Smooth muscle cell (in vitro differentiated cells): ENCODE data around the gene SLC16A11. TPM values are rescaled to one million over a fixed set of nuclear protein-coding genes. Genes with fewer than 3 reads are reported as not detected.
"Not testable (repeated sequence)": the region's sequence is repeated elsewhere in the genome, so short reads cannot be mapped to it uniquely, and the experiment has no call there.

Experiments
- DNase-seq: peaks from one replicate; lab custom pipeline; 2025; ENCODE audit not compliant: unreplicated experiment; lab: John Stamatoyannopoulos, UW
- H2AFZ ChIP-seq: fragments of 200-600 bp; sonication (generic); 2 replicates; pipeline ENCODE4 v1.6.0; 2016; ENCODE audit warnings: antibody characterized with exemption, low read depth, mild to moderate bottlenecking
- H3F3A ChIP-seq: fragments of 200-600 bp; sonication (generic); 2 replicates; pipeline ENCODE4 v1.6.0; 2017; ENCODE audit warnings: antibody characterized with exemption, low read depth
- H3K27ac ChIP-seq: fragments of 200-600 bp; sonication (generic); 2 replicates; pipeline ENCODE4 v1.5.1; 2016; ENCODE audit warnings: low read depth, mild to moderate bottlenecking
- H3K27me3 ChIP-seq: fragments of 200-600 bp; sonication (generic); 2 replicates; pipeline ENCODE4 v1.6.1; 2016; ENCODE audit warnings: low read depth, mild to moderate bottlenecking
- H3K36me3 ChIP-seq: fragments of 200-600 bp; sonication (generic); 2 replicates; pipeline ENCODE4 v1.5.1; 2016; ENCODE audit warnings: low read depth
- H3K4me1 ChIP-seq: fragments of 200-600 bp; sonication (generic); 2 replicates; pipeline ENCODE4 v1.5.1; 2016; ENCODE audit warnings: low read depth
- H3K4me2 ChIP-seq: fragments of 200-600 bp; sonication (generic); 2 replicates; pipeline ENCODE4 v1.6.0; 2016; ENCODE audit warnings: mild to moderate bottlenecking
- H3K4me3 ChIP-seq: fragments of 200-600 bp; sonication (generic); 2 replicates; pipeline ENCODE4 v1.5.1; 2016; ENCODE audit warnings: mild to moderate bottlenecking
- H3K79me2 ChIP-seq: fragments of 200-600 bp; sonication (generic); 2 replicates; pipeline ENCODE4 v1.6.0; 2016; ENCODE audit warnings: low read depth, mild to moderate bottlenecking
- H3K9ac ChIP-seq: fragments of 200-600 bp; sonication (generic); 2 replicates; pipeline ENCODE4 v1.6.0; 2016; ENCODE audit warnings: low read depth
- H3K9me3 ChIP-seq: fragments of 200-600 bp; sonication (generic); replicated peaks from 2 replicates; pipeline ENCODE4 v1.5.1; 2016; ENCODE audit warnings: low read depth
- H4K20me1 ChIP-seq: fragments of 200-600 bp; sonication (generic); 2 replicates; pipeline ENCODE4 v1.6.0; 2016; ENCODE audit warnings: low read depth
- CTCF ChIP-seq: fragments of 200-600 bp; sonication (generic); IDR thresholded peaks from 2 replicates; pipeline ENCODE4 v1.5.1; 2017; ENCODE audit warnings: borderline replicate concordance, mild to moderate bottlenecking, antibody characterized with exemption; ENCODE audit not compliant: insufficient read depth, poor library complexity, severe bottlenecking
- WGBS: methylation state at CpG from one replicate; pipeline ENCODE4 v1.1.7; 2016; ENCODE audit warnings: low lambda C conversion rate; 5-methylcytosine and 5-hydroxymethylcytosine counted together
- polyA plus RNA-seq: library from polyadenylated mRNA; unstranded; fragments of >200 nt; fragmentation: Nextera tagmentation; extraction: Ambion mirVana; gene quantifications from 2 replicates; pipeline ENCODE4 v1.2.1, GENCODE V29; 2016
- total RNA-seq: library from RNA; depleted of rRNA; stranded (reverse); fragments of >200 nt; gene quantifications from 2 replicates; pipeline ENCODE4 v1.2.3, GENCODE V29; 2014

Gene SLC16A11
- total and polyA plus RNA-seq, 2 experiments from 2014 or later = 0.36 to 0.80 TPM

DNA sequence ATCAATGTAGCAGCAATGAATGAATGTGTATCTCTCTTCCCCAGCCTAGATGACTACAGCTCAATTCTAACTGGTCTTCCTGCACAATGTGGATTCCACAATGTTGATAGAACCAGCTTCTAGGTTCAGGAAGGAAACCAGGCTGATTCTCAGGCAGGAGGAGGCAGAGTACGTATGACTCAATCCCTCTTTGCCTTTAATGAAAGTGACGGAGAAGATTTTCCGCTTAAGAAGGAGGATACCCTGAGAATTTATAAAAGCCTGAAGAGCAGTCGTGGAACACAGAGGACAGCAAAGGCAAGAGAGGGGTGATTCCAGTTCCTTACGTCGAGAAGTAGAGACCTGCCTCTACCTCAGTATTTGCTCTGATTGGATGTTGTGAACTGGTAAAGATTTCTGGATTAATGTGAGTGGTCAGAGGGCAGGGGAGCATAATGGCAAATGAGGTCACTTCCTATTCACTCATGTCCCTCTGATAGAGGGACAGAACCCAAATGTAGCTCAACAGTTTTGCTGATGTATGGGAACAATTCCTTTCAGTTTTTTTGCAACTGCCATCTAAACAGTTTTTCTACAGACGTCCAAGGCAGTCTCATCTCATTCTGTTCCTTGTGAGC lies 15.0 kb upstream of the SLC16A11 start:
- Histone ChIP-seq H2AFZ (no peak overlapping the region), H3K9ac (no peak overlapping the region), H3F3A (no peaks in the 10 kb centered on the region), H3K36me3 (no peaks in the 10 kb centered on the region), H3K27me3 (no peaks in the 10 kb centered on the region), H3K4me2 (no peak overlapping the region), H3K27ac (no peak overlapping the region), H3K4me3 (no peak overlapping the region), H3K79me2 (no peaks in the 10 kb centered on the region), H4K20me1 (no peaks in the 10 kb centered on the region), H3K4me1 (no peaks in the 10 kb centered on the region), H3K9me3 (no peaks in the 10 kb centered on the region)
- no peak for TF ChIP-seq CTCF
- 51% methylated on average over 7 of the region's 7 CpGs for WGBS
- no peak for DNase-seq

- Histone ChIP-seq H4K20me1 (no peaks in the 10 kb centered on the region), H3K4me2 (no peak overlapping the region), H3K36me3 (no peaks in the 10 kb centered on the region), H3F3A (no peaks in the 10 kb centered on the region), H2AFZ (no peak overlapping the region), H3K79me2 (no peaks in the 10 kb centered on the region), H3K4me1 (no peaks in the 10 kb centered on the region), H3K27ac (no peak overlapping the region), H3K4me3 (no peak overlapping the region), H3K9me3 (no peaks in the 10 kb centered on the region), H3K27me3 (no peaks in the 10 kb centered on the region), H3K9ac (no peak overlapping the region)
- DNase-seq = no peak
- 50% methylated on average over 4 of the region's 4 CpGs for WGBS
- TF ChIP-seq CTCF = no peak
Measured at GRCh38 chr17:7056386-7056785, 12.5 kb upstream of the SLC16A11 start.

DNA sequence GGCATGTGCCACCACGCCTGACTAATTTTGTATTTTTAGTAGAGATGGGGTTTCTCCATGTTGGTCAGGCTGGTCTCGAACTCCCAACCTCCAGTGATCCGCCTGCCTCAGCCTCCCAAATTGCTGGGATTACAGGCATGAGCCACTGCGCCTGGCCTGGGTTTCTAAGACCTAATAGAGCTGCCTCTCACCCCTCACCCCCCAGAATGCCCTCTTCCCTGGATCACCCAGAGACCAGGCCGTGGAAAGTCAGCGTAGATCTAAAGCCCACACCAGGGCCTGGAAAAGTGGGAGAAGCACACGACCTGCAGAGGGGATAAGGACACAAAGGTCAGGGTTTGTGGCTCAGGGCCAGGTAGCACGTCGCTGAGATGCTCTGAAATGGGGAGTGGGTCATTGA lies 6.7 kb upstream of the SLC16A11 start:
- H3F3A ChIP-seq, H3K9me3 ChIP-seq, H3K79me2 ChIP-seq, H4K20me1 ChIP-seq, H3K27me3 ChIP-seq, H2AFZ ChIP-seq, H3K9ac ChIP-seq, H3K4me3 ChIP-seq, H3K4me2 ChIP-seq, DNase-seq, H3K4me1 ChIP-seq, H3K36me3 ChIP-seq, H3K27ac ChIP-seq: not testable (repeated sequence)
- WGBS = 93% methylated on average over 9 of the region's 9 CpGs

GRCh38 chr17:7048968-7049367 lies 5.1 kb upstream of the SLC16A11 start:
- no peaks in the 10 kb centered on the region for H3K36me3 ChIP-seq
- no peaks in the 10 kb centered on the region for H3K79me2 ChIP-seq
- WGBS = 20% methylated on average over 6 of the region's 6 CpGs
- peak overlapping the region; percentile 33 for H3K4me2 ChIP-seq
- H2AFZ ChIP-seq = no peak overlapping the region
- peaks cover 5% of the 10 kb centered on the region for H3K27me3 ChIP-seq
- DNase-seq = no peak
- no peak for TF ChIP-seq CTCF
- no peaks in the 10 kb centered on the region for H3F3A ChIP-seq
- no peaks in the 10 kb centered on the region for H3K4me1 ChIP-seq
- no peaks in the 10 kb centered on the region for H3K9me3 ChIP-seq
- no peak overlapping the region for H3K9ac ChIP-seq
- no peaks in the 10 kb centered on the region for H4K20me1 ChIP-seq
- H3K4me3 ChIP-seq = no peak overlapping the region
- H3K27ac ChIP-seq = peak overlapping the region; percentile 10
